Retinal pigment epithelial cell (primary cell): ENCODE data around the gene POU6F2.
"Not testable (repeated sequence)": the region's sequence is repeated elsewhere in the genome, so short reads cannot be mapped to it uniquely, and the experiment has no call there.

Experiments
- DNase-seq: peaks from one replicate; pipeline ENCODE4 v3.0.0-alpha.2; 2010; ENCODE audit warnings: low read depth
- H3K4me3 ChIP-seq: 2 replicates; pipeline ENCODE4 v1.5.1; 2011; ENCODE audit warnings: mild to moderate bottlenecking, low read length, control low read depth, moderate library complexity
- CTCF ChIP-seq: conservative IDR thresholded peaks from 2 replicates; pipeline ENCODE4 v1.5.1; 2011; ENCODE audit warnings: low read depth, low read length, control low read depth, inconsistent platforms

POU6F2 gene

GRCh38 chr7:38936641-38937040, 41.1 kb upstream of the POU6F2 start:
- TF ChIP-seq CTCF: no peak
- no peak overlapping the region for H3K4me3 ChIP-seq
- DNase-seq: no peak

GRCh38 chr7:38938001-38938485, 39.7 kb upstream of the POU6F2 start:
- H3K4me3 ChIP-seq: no peak overlapping the region
- no peak for TF ChIP-seq CTCF
- no peak for DNase-seq

- no peak for TF ChIP-seq CTCF
- H3K4me3 ChIP-seq: no peak overlapping the region
- DNase-seq: no peak
These were observed 39.1 kb upstream of the POU6F2 start for GRCh38 chr7:38938589-38938988.

DNA sequence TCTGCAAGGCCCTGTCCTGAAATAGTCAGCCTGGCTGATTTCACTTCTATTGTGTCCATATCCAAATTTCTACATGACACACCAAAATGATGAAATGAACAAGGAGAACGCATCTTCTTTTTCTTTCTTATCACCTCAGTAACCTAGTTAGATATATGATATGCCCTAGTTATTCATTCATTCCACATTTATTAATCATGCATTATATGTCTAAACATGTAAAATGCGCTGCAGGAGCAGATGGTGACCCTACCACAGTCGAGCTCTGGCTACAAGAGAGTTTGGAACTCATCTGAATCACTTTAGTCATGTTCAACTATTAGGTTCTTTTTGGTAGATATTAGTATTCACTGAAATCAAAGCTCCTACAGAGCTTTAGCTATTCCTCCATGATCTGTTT, 36.9 kb upstream of the POU6F2 start:
- H3K4me3 ChIP-seq: no peak overlapping the region
- DNase-seq: no peak

GRCh38 chr7:38942431-38943051, 35.2 kb upstream of the POU6F2 start:
- no peak for TF ChIP-seq CTCF
- no peak for DNase-seq
- no peak overlapping the region for H3K4me3 ChIP-seq

More for the DNA sequence above, 36.9 kb upstream of the POU6F2 start:
- no peak for TF ChIP-seq CTCF

DNA sequence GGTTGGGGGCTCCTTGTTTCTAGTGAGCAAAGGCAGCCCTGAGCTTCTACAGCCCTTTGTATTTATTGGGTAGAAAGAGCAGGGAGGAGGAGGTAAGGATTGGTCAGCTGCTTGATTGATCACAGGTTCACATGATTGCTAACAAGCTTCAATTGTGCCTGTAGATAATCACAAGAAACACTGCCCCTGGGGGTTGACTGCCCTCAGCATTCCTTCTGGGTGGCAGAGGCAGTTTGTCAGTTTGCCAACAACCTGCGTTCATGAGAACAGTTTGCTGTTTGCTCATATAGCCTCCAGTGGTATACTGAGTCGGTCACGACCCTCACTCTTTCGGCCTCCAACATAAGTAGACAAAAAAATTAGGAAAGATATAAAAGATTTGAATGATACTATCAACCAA, 30.2 kb upstream of the POU6F2 start:
- H3K4me3 ChIP-seq, DNase-seq: not testable (repeated sequence)

DNA sequence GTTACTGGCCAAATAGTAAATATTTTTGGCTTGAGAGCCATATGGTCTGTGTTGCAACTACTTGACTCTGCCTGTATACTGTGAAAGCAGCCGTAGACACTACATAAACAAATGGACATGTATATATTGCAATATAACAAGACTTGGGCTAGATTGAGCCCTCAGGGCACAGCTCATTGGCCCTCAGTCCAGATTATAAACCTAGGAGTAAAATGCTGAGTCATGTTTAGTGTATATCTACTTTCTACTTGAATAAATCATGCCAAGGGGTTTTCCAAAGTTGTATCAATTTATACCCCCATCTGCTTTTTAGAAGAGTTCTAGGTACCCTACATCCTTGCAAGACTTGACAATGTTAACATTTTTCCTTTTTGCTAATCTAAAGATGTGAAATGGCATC, 27.4 kb upstream of the POU6F2 start:
- TF ChIP-seq CTCF: no peak
- DNase-seq: no peak
- no peak overlapping the region for H3K4me3 ChIP-seq

- TF ChIP-seq CTCF: no peak
- DNase-seq: no peak
- no peak overlapping the region for H3K4me3 ChIP-seq
These were observed 26.5 kb upstream of the POU6F2 start for GRCh38 chr7:38951213-38951612.
